GM12878 (cell line): ENCODE data around the gene ZKSCAN8. TPM values are rescaled to one million over a fixed set of nuclear protein-coding genes. Genes with fewer than 3 reads are reported as not detected.

Experiments
- BHLHE40 ChIP-seq, 2 experiments: fragments of 450-650 bp in 1 of 2; IDR thresholded peaks; 2 replicates each; pipeline ENCODE4 v1.6.1; 2011 to 2017; ENCODE audit warnings: low read depth in 2 of 2, borderline replicate concordance in 1 of 2, improper control_type of control experiment in 1 of 2, low read length in 1 of 2, mild to moderate bottlenecking in 1 of 2
- CBFB ChIP-seq: IDR thresholded peaks from 2 replicates; pipeline ENCODE4 v1.6.1; 2016; ENCODE audit warnings: antibody characterized with exemption, low read depth
- CHD2 ChIP-seq: IDR thresholded peaks from 2 replicates; pipeline ENCODE4 v1.6.1; 2011; ENCODE audit warnings: low read depth, low read length, improper control_type of control experiment, borderline replicate concordance
- CHD4 ChIP-seq: fragments of 200-600 bp; sonication (generic); IDR thresholded peaks from 2 replicates; pipeline ENCODE4 v1.6.1; 2016; ENCODE audit warnings: mild to moderate bottlenecking
- DPF2 ChIP-seq: fragments of 450-650 bp; IDR thresholded peaks from 2 replicates; pipeline ENCODE4 v1.6.1; 2017; ENCODE audit warnings: mild to moderate bottlenecking
- EED ChIP-seq: sonication (generic); IDR thresholded peaks from 2 replicates; pipeline ENCODE4 v1.6.1; 2016; ENCODE audit warnings: antibody characterized with exemption, low read depth
- IKZF1 ChIP-seq: fragments of 450-650 bp; conservative IDR thresholded peaks from 2 replicates; pipeline ENCODE4 v1.6.1; 2017; ENCODE audit warnings: antibody characterized with exemption, mild to moderate bottlenecking
- LARP7 ChIP-seq: fragments of 450-650 bp; IDR thresholded peaks from 2 replicates; pipeline ENCODE4 v1.6.1; 2017; ENCODE audit warnings: mild to moderate bottlenecking
- MEF2B ChIP-seq: fragments of 450-650 bp; IDR thresholded peaks from 2 replicates; pipeline ENCODE4 v1.6.1; 2018; ENCODE audit warnings: mild to moderate bottlenecking, moderate library complexity; ENCODE audit not compliant: partially characterized antibody, poor library complexity, severe bottlenecking
- NFIC ChIP-seq: IDR thresholded peaks from 2 replicates; pipeline ENCODE4 v1.6.1; 2012; ENCODE audit warnings: low read depth, mild to moderate bottlenecking, inconsistent platforms, low read length, moderate library complexity
- NFYB ChIP-seq: IDR thresholded peaks from 2 replicates; pipeline ENCODE4 v1.6.1; 2011; ENCODE audit warnings: low read depth, mild to moderate bottlenecking, low read length, improper control_type of control experiment, moderate library complexity; ENCODE audit not compliant: insufficient read depth
- NR2C1 ChIP-seq: fragments of 450-650 bp; IDR thresholded peaks from 2 replicates; pipeline ENCODE4 v1.6.1; 2017; ENCODE audit warnings: antibody characterized with exemption, mild to moderate bottlenecking, moderate library complexity
- POLR2A ChIP-seq: IDR thresholded peaks from 2 replicates; pipeline ENCODE4 v1.6.1; 2011; ENCODE audit warnings: low read depth, mild to moderate bottlenecking, low read length
- RBBP5 ChIP-seq: fragments of 200-600 bp; sonication (generic); conservative IDR thresholded peaks from 2 replicates; pipeline ENCODE4 v1.6.1; 2016
- RCOR1 ChIP-seq: conservative IDR thresholded peaks from 2 replicates; pipeline ENCODE4 v1.6.1; 2012; ENCODE audit warnings: low read depth, low read length, improper control_type of control experiment
- RELA ChIP-seq: fragments of 450-650 bp; IDR thresholded peaks from 2 replicates; pipeline ENCODE4 v1.8.0; 2014; ENCODE audit warnings: borderline replicate concordance; ENCODE audit not compliant: partially characterized antibody
- RUNX3 ChIP-seq: IDR thresholded peaks from 2 replicates; pipeline ENCODE4 v1.6.1; 2012; ENCODE audit warnings: low read length, inconsistent platforms
- SMAD1 ChIP-seq: fragments of 450-650 bp; IDR thresholded peaks from 2 replicates; pipeline ENCODE4 v1.6.1; 2018; ENCODE audit warnings: mild to moderate bottlenecking, low read depth; ENCODE audit not compliant: partially characterized antibody
- SMAD5 ChIP-seq: IDR thresholded peaks from 2 replicates; pipeline ENCODE4 v1.6.1; 2016; ENCODE audit warnings: antibody characterized with exemption, low read depth
- STAT1 ChIP-seq: fragments of 450-650 bp; conservative IDR thresholded peaks from 2 replicates; pipeline ENCODE4 v1.6.1; 2014; ENCODE audit warnings: antibody characterized with exemption, mild to moderate bottlenecking
- STAT3 ChIP-seq: IDR thresholded peaks from 2 replicates; pipeline ENCODE4 v1.6.1; 2011; ENCODE audit warnings: low read depth, low read length, improper control_type of control experiment
- TCF12 ChIP-seq: IDR thresholded peaks from 2 replicates; pipeline ENCODE4 v1.6.1; 2011; ENCODE audit warnings: low read depth, mild to moderate bottlenecking, low read length
- ZSCAN29 ChIP-seq: fragments of 450-650 bp; IDR thresholded peaks from 2 replicates; pipeline ENCODE4 v1.6.1; 2017; ENCODE audit warnings: mild to moderate bottlenecking, moderate library complexity
- polyA plus RNA-seq, 11 experiments: library from polyadenylated mRNA; depleted of rRNA in 4 of 11; unstranded in 6 of 11; stranded (reverse) in 5 of 11; fragments of >200 nt; fragmentation: Nextera tagmentation in 4 of 11; fragmentation: Illumina TruSeq in 1 of 11; extraction: Ambion mirVana in 4 of 11; extraction: Trizol in 1 of 11; gene quantifications; 1 replicate in 1 of 11; 2 replicates in 10 of 11; pipeline versions ENCODE4 v1.2.1 to v1.2.3, GENCODE V29; 2011 to 2016; ENCODE audit warnings: inconsistent platforms in 2 of 11, missing spikeins in 2 of 11, low read depth in 1 of 11
- total RNA-seq, 4 experiments: library from RNA; depleted of rRNA in 3 of 4; stranded (reverse); fragments of >200 nt in 3 of 4; fragmentation: Illumina TruSeq in 1 of 4; extraction: Trizol in 1 of 4; gene quantifications; 2 replicates each; pipeline versions ENCODE4 v1.2.1 to v1.2.3, GENCODE V29; 2013 to 2021
- TF ChIP-seq, protein P1 (sequence below): IDR thresholded peaks from 2 replicates; pipeline ENCODE4 v1.6.1; 2011; ENCODE audit warnings: mild to moderate bottlenecking, low read depth, low read length, moderate library complexity; ENCODE audit not compliant: insufficient replicate concordance
- TF ChIP-seq, protein P2 (sequence below): fragments of 450-650 bp; IDR thresholded peaks from 2 replicates; pipeline ENCODE4 v1.6.1; 2016; ENCODE audit warnings: mild to moderate bottlenecking

Gene ZKSCAN8
- total and polyA plus RNA-seq, 10 of the 15 experiments (the other 5 are each of a cell fraction or from before 2014, with no cell fraction given), result 1.0 to 17.9 (median 8.7) TPM

DNA sequence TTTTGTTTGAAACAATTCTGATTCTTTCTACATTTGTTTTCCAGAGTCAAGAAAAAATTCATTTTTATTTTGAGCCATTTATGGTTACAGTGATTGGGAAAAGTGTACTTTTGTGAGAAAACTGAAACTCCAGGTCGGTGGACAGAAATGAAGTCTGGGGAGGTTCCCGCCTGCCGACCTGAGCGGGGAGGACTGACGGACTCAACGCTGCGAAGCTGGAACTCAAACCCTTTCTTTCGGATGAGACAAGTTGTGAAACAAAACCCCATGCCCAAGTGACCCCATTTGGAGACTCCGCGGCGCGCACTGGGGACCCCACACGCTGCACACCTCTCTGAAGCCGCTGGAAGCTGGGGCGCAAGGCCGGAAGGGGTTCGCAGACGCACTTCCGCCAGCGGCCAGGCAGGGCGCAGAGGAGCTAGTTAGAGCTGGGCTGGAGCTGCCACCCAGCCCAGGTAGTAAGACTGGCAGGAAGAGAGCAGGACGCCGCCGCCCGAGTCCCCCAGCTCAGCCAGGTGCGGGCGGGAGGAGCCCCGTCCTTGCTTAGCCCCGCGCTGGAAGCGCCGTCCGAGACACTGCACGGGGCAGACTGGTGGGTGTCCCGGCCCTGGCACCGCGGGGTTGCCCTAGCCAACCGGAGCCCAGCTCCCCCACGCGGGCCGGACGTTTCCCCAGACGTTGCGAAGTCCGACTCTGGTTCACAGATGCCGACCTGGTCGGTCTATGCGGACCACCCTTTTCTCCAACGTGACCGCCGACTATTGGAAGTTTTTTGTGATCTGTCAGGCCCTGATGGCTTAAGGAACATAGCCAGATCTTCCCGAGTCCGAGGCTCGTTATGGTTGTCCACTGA, 37.1 kb upstream of the ZKSCAN8 start (continued):
- TF ChIP-seq, protein P1, sequence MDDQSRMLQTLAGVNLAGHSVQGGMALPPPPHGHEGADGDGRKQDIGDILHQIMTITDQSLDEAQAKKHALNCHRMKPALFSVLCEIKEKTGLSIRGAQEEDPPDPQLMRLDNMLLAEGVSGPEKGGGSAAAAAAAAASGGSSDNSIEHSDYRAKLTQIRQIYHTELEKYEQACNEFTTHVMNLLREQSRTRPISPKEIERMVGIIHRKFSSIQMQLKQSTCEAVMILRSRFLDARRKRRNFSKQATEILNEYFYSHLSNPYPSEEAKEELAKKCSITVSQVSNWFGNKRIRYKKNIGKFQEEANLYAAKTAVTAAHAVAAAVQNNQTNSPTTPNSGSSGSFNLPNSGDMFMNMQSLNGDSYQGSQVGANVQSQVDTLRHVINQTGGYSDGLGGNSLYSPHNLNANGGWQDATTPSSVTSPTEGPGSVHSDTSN, result no peak
- TF ChIP-seq BHLHE40 (IDR thresholded peaks at IDR 0.05; ENCODE audit: borderline replicate concordance in 1 of 2, low read depth in 2 of 2, low read length in 1 of 2) (peak in 1 of 2 experiments; percentile 53; a peak in 1 of 4 replicates), RELA (peak; percentile 14), RBBP5 (no peak), EED (peak; percentile 35; the same call in 1 of the 2 replicates), CBFB (no peak), ZSCAN29 (peak; percentile 86), SMAD5 (peak; percentile 92), RUNX3 (peak; percentile 40), STAT1 (0 out of 2 replicates have a peak, but pooled peaks have one; percentile 73), RCOR1 (0 out of 2 replicates have a peak, but pooled peaks have one; percentile 65), CHD4 (no peak), CHD2 (0 out of 2 replicates have a peak, but pooled peaks have one; percentile 30), POLR2A (peak; percentile 98), DPF2 (peak; percentile 70), MEF2B (peak; percentile 36), NR2C1 (no peak), LARP7 (peak; percentile 90), TCF12 (0 out of 2 replicates have a peak, but pooled peaks have one; percentile 18), IKZF1 (peak; percentile 70), NFIC (no peak), SMAD1 (peak; percentile 34), NFYB (no peak), STAT3 (no peak)
- TF ChIP-seq, protein P2, sequence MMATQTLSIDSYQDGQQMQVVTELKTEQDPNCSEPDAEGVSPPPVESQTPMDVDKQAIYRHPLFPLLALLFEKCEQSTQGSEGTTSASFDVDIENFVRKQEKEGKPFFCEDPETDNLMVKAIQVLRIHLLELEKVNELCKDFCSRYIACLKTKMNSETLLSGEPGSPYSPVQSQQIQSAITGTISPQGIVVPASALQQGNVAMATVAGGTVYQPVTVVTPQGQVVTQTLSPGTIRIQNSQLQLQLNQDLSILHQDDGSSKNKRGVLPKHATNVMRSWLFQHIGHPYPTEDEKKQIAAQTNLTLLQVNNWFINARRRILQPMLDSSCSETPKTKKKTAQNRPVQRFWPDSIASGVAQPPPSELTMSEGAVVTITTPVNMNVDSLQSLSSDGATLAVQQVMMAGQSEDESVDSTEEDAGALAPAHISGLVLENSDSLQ, result peak; percentile 65; the same call in 1 of the 2 replicates
